Tibial artery (tissue), 4 donors: ENCODE results near the gene SLC2A5.

Experiments used
- DNase-seq, 2 donors: peaks; one replicate each; pipeline ENCODE4 v3.0.0-alpha.2; 2019
- H3K27ac ChIP-seq, 2 donors: fragments of 200-600 bp; sonication (generic) in 1 of 2; 1 replicate in 1 of 2; 2 replicates in 1 of 2; pipeline ENCODE4 v1.5.1; 2018 to 2019; ENCODE audit warnings: mild to moderate bottlenecking in 1 of 2
- H3K27me3 ChIP-seq, 2 donors: fragments of 200-600 bp; sonication (generic) in 1 of 2; one replicate each; pipeline versions ENCODE4 v1.5.1 to v1.6.0; 2016 to 2019
- H3K36me3 ChIP-seq, 3 donors: fragments of 200-600 bp; sonication (generic) in 2 of 3; one replicate each; pipeline ENCODE4 v1.5.1; 2016 to 2019; ENCODE audit warnings: mild to moderate bottlenecking in 2 of 3
- H3K4me1 ChIP-seq, 4 donors: fragments of 200-600 bp; sonication (generic) in 2 of 4; 1 replicate in 3 of 4; 2 replicates in 1 of 4; pipeline ENCODE4 v1.5.1; 2016 to 2019
- H3K4me3 ChIP-seq, 2 donors: fragments of 200-600 bp; sonication (generic) in 1 of 2; 1 replicate in 1 of 2; 2 replicates in 1 of 2; pipeline ENCODE4 v1.5.1; 2018 to 2019; ENCODE audit warnings: mild to moderate bottlenecking in 2 of 2
- H3K9me3 ChIP-seq, 3 donors: fragments of 200-600 bp; sonication (generic) in 1 of 3; one replicate each; pipeline ENCODE4 v1.5.1; 2016 to 2019
- intact Hi-C: fragments of 100-400 bp; cut with DNase I; formaldehyde crosslinking; loops from one replicate; pipeline ENCODE4 v1.15.0; 2023; ENCODE audit warnings: low total_unique reads
- TF ChIP-seq, protein P1 (sequence below), 2 experiments: fragments of 200-600 bp in 1 of 2; fragments of 450-650 bp in 1 of 2; IDR thresholded peaks; one replicate each; pipeline ENCODE4 v1.5.1; 2017 to 2019; ENCODE audit warnings: antibody characterized with exemption in 2 of 2, mild to moderate bottlenecking in 1 of 2, moderate library complexity in 1 of 2

SLC2A5 gene

DNA sequence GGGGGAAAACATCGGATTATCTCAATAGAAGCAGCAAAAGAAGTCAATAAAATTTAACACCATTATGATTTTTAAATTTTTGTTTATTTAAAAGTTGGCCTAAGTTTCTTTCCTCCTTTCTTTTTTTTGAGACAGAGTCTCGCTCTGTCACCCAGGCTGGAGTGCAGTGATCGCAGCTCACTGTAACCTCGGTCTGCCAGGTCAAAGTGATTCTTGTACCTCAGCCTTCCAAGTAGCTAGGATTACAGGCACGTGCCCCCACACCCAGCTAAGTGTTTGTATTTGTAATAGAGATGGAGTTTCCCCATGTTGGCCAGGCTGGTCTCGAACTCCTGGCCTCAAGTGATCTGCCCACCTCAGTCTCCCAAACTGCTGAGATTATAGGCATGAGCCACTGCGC, 20.9 kb downstream of the SLC2A5 start:
- intact Hi-C loops: no loop called here
- Histone ChIP-seq H3K27ac (no peak overlapping the region), H3K4me1 (no peaks in the 10 kb centered on the region), H3K36me3 (no peaks in the 10 kb centered on the region), H3K27me3 (no peaks in the 10 kb centered on the region), H3K9me3 (no peaks in the 10 kb centered on the region), H3K4me3 (no peak overlapping the region)
- DNase-seq: no peak
- TF ChIP-seq, protein P1, sequence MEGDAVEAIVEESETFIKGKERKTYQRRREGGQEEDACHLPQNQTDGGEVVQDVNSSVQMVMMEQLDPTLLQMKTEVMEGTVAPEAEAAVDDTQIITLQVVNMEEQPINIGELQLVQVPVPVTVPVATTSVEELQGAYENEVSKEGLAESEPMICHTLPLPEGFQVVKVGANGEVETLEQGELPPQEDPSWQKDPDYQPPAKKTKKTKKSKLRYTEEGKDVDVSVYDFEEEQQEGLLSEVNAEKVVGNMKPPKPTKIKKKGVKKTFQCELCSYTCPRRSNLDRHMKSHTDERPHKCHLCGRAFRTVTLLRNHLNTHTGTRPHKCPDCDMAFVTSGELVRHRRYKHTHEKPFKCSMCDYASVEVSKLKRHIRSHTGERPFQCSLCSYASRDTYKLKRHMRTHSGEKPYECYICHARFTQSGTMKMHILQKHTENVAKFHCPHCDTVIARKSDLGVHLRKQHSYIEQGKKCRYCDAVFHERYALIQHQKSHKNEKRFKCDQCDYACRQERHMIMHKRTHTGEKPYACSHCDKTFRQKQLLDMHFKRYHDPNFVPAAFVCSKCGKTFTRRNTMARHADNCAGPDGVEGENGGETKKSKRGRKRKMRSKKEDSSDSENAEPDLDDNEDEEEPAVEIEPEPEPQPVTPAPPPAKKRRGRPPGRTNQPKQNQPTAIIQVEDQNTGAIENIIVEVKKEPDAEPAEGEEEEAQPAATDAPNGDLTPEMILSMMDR (IDR thresholded peaks at IDR 0.05): no peak

DNA sequence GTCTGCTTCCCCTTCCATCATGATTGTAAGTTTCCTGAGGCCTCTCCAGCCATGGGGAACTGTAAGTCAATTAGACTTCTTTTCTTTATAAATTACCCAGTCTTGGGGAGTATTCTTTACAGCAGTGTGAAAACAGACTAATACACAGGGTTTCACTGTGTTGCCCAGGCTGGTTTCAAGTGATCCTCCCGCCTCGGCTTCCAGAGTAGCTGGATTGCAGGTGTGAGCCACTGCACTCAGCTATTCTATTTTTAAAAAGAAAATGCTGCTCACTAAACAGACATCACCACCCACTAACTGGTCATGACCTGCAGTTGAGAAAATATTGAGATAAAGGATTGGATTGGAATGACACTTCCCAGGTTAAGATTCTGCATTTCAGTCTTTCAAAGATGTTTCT, 22.4 kb downstream of the SLC2A5 start:
- DNase-seq: no peak
- TF ChIP-seq, protein P1 (IDR thresholded peaks at IDR 0.05): no peak
- intact Hi-C loops: no loop called here
- no peak overlapping the region for H3K27ac ChIP-seq
- H3K4me1 ChIP-seq: no peaks in the 10 kb centered on the region
- no peaks in the 10 kb centered on the region for H3K27me3 ChIP-seq
- H3K4me3 ChIP-seq: no peak overlapping the region
- no peaks in the 10 kb centered on the region for H3K9me3 ChIP-seq
- no peaks in the 10 kb centered on the region for H3K36me3 ChIP-seq

DNA sequence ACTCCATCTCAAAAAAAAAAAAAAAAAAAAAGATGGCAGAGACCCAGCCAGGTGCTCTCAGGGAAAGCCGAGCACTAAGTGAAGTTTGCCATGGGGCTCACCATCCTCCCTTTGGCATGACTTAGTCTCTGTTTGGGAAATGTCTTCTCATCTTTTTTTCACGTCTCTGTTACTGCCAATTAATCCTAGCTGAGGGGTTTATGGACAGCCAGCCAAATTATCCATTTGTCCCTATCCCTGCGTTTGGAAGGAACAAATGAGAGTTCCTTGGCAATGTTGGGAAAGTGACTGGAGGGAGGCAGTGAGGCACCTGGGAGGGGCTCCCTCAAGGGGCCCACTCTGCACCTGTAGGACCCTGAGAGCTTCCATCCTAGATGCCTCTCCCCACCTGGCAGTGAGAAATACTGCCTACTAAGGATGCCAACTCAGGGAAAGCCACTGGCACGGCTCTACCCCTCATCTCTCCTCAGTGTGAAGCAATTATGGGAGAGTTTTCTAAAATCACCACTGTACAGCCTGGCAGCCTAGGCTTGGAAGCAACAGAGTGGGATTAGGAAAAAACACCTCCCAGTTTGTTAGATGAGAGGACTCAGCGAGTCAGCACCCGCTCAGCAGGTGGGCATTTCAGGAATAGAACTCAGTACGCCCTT, 23.4 kb downstream of the SLC2A5 start:
- Histone ChIP-seq H3K9me3 (no peaks in the 10 kb centered on the region), H3K4me3 (no peak overlapping the region), H3K36me3 (no peaks in the 10 kb centered on the region), H3K27ac (no peak overlapping the region), H3K4me1 (no peaks in the 10 kb centered on the region), H3K27me3 (no peaks in the 10 kb centered on the region)
- TF ChIP-seq, protein P1 (IDR thresholded peaks at IDR 0.05): no peak
- intact Hi-C loops: no loop called here
- no peak for DNase-seq

DNA sequence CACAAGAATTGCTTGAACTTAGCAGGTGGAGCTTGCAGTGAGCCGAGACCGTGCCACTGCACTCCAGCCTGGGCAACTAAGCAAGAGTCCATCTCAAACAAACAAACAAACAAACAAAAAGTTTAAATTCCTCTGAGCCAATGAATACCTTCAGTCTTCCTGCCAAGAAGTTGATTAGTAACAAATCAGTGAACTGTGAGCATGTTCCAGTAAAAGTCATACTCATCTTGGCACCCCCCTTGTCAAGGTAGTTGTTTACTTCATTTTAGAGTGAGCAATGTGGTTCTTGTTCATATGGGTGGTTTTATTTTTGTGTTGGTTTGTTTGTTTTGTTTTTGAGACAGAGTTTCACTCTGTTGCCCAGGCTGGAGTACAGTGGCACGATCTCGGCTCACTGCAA, 25.2 kb downstream of the SLC2A5 start:
- intact Hi-C loops: no loop called here
- TF ChIP-seq, protein P1 (IDR thresholded peaks at IDR 0.05): no peak
- DNase-seq: no peak
- Histone ChIP-seq H3K4me3 (no peak overlapping the region), H3K36me3 (no peaks in the 10 kb centered on the region), H3K27ac (no peak overlapping the region), H3K4me1 (peaks cover 0 to 6% (median 0%) of the 10 kb centered on the region in 4 donors), H3K9me3 (no peaks in the 10 kb centered on the region), H3K27me3 (peaks cover 0 to 4% of the 10 kb centered on the region in 2 donors)

DNA sequence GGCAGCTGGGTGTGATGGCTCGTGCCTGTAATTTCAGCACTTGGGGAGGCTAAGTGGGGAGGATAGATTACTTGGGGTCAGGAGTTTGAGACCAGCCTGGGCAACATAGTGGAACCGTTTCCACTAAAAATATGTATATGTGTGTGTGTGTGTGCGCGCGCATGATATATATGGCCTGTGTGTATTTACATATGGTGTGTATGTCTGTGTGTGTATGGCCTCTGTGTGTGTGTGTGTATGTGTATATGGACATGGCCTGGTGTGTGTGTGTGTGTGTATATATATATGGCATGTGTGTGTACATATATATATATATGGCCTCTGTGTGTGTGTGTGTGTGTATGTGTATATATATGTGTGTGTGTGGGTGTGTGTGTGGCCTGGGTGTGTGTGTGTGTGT, 27.2 kb downstream of the SLC2A5 start:
- TF ChIP-seq, protein P1 (IDR thresholded peaks at IDR 0.05): no peak
- H3K4me3 ChIP-seq: no peak overlapping the region
- no peaks in the 10 kb centered on the region for H3K9me3 ChIP-seq
- no peaks in the 10 kb centered on the region for H3K36me3 ChIP-seq
- peaks cover 0 to 8% (median 0%) of the 10 kb centered on the region in 4 donors for H3K4me1 ChIP-seq
- peaks cover 0 to 14% of the 10 kb centered on the region in 2 donors for H3K27me3 ChIP-seq
- no peak for DNase-seq
- intact Hi-C loops: no loop called here
- no peak overlapping the region for H3K27ac ChIP-seq
